Activated CD8-positive, alpha-beta memory T cell treated with anti-CD3 and anti-CD28 coated beads for 48 hours (primary cell): ENCODE measurements around the gene PIK3CB.
"Not testable (repeated sequence)": the region's sequence is repeated elsewhere in the genome, so short reads cannot be mapped to it uniquely, and the experiment has no call there.

ENCODE experiments used
- DNase-seq, 3 experiments: peaks; one replicate each; pipeline ENCODE4 v3.0.0-alpha.2; 2020; ENCODE audit warnings: low read depth in 2 of 3, low spot score in 2 of 3

Gene PIK3CB

DNA sequence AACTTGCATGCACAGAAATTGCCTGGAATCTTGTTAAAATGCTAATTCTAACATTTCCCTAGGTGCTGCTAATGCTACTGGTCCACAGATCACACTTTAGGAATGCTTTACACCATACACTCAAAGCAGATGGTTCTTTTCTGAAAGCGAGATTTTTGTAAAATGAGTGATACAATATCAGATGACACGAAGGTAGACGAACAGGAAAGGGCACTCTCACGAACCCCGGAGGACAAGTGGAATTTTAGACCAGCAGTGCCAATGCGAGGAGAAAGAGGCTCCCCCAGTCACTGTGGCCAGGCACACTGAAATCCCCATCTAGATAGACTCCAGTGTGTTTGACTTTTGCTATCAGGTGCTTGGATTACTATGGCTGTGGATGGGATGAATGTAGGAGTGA, 205.2 kb downstream of the PIK3CB start:
- DNase-seq = no peak

DNA sequence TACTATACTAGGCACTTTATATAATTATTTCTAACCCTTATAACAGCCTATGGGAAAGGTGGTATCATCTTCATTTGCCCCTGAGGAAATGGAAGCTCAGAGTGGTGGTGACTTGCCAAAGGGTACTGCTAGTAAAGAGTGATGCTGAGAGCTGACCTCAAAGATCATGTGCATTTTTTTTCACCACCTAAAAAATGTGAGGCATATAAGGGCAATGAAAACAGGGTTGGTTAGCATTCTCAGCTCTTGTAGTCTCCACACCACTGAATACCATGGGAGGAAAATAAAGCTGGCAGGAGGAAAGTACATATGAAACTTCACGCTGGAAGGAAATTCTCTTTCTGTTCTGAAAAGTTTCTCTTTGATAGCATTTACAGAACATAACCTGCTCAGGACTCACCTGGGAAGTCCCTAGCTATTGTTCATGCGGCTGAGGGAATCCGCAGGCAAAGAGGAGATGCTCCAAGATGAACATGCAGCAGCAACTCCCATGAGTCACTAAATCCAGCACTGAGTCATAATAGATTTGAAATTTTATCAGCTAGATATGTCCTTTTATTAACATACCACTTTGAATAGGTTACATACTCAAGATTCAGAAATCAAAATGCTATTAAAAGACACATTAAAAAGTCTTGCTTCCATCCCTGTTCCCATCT, 208.9 kb downstream of the PIK3CB start:
- no peak for DNase-seq

DNA sequence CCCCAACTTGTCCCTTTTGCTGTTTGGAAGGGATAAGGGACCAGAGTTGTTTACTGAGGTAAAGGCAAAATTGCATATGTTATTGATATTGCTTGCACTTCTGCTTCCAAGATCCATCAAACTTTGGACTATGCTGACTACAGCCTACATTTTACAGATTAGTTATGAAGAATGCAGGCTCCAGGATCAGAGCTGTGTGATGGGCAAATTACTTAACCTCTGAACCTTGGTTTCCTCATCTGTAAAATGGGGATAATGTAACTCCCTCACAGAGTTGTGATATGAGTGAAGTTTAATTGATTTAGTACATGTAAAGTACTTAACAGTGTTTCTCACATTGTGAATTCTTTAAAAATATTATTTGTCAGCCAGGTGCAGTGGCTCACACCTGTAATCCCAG, 210.2 kb downstream of the PIK3CB start:
- DNase-seq = no peak

DNA sequence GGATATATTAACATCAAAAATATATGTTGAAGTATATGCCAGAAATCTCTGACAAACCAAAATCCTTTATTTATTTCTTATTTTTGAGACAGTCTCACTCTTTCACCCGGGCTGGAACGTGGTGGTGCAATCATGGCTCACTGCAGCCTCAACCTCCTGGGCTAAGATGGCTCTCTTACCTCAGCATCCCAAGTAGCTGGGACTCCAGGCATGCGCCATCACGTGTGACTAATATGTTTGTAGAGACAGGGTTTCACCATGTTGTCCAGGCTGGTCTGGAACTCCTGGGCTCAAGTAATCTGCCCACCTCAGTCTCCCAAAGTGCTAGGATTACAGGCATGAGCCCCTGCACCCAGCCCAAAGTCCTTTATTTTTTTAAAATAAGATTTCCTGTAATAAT, 214.3 kb downstream of the PIK3CB start:
- DNase-seq = no peak

GRCh38 chr3:138615462-138615861, 219.3 kb downstream of the PIK3CB start:
- no peak for DNase-seq

DNA sequence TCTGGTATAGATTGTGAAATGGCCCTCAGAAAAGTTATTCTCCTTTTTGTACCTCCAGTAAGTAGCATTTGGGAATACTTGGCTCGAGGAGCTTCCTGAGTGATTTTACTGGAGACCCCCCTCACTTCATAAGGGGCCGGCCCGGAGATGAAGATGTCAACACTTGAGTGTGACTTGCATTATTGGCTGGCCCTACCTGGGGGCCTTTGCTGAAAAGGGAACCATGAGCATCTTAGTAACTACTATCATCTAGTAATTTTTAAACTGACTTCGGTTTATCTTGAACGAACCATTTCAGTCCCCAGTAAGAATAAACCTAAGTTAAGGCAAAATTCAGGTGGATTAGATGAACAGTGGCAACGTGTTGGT, 224.8 kb downstream of the PIK3CB start:
- no peak for DNase-seq

DNA sequence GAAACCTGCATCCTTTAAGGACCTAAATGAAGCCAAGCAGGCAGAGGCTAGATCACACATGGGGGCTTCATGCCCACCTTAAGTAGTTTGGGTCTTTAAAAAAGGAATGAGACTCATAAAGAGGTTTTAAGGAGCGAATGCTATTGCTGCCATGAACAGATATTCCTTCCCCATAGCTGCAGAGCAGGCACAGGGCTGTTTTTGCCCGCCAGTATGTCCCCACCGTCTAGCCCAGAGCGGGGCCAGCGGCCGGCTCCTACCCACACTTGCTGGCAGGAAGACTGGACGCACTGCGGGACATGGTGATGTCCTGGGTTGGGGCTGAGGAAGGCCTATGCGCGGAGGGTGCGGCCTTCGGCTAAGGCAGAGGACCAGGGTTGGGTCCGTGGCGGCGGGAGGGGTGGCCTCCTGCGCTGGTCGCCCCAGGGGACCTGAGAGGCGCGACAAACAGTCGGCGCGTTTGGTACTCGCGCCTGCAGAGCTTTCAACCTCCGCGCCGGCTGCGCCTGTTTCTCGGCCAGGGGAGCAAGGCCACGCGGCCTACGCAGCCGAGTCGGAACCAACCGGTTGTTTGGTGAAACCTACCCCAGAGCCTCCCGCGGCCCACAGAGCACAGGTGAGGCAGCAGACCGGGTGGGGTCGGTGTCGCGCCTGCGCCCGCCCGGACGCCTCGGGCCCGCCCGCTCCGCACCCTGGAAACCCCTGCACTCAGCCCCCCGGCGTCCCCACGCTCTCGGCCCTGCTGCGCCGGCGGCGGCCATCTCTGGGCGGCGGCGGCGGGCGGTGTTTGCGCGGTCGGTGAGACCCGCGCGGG, 226.2 kb downstream of the PIK3CB start, which contains the start of gene FAIM:
Gene FAIM (plus strand): TSS at position 450 of the 814 bp plus-strand sequence. CDS start 10,956 bp downstream, outside the sequence.
- peak; percentile 37 to 59 (median 38) for DNase-seq

DNA sequence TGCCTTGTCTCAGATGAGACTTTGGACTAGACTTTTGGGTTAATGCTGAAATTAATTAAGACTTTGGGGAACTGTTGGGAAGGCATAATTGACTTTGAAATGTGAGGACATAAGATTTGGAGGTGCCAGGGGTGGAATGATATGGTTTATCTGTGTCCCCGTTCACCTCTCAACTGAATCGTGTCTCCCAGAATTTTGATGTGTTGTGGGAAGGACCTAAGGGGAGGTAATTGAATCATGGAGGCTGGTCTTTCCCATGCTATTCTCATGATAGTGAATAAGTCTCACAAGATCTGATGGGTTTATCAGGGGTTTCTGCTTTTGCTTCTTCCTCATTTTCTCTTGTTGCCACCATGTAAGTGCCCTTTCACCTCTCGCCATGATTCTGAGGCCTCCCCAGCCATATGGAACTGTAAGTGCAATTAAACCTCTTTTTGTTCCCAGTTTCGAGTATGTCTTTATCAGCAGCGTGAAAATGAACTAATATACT, 230.6 kb downstream of the PIK3CB start:
- DNase-seq = not testable (repeated sequence)
